ENCODE results near the gene CCHCR1.
"Not testable (repeated sequence)": the region's sequence is repeated elsewhere in the genome, so short reads cannot be mapped to it uniquely, and the experiment has no call there.

The CCHCR1 gene, protein sequence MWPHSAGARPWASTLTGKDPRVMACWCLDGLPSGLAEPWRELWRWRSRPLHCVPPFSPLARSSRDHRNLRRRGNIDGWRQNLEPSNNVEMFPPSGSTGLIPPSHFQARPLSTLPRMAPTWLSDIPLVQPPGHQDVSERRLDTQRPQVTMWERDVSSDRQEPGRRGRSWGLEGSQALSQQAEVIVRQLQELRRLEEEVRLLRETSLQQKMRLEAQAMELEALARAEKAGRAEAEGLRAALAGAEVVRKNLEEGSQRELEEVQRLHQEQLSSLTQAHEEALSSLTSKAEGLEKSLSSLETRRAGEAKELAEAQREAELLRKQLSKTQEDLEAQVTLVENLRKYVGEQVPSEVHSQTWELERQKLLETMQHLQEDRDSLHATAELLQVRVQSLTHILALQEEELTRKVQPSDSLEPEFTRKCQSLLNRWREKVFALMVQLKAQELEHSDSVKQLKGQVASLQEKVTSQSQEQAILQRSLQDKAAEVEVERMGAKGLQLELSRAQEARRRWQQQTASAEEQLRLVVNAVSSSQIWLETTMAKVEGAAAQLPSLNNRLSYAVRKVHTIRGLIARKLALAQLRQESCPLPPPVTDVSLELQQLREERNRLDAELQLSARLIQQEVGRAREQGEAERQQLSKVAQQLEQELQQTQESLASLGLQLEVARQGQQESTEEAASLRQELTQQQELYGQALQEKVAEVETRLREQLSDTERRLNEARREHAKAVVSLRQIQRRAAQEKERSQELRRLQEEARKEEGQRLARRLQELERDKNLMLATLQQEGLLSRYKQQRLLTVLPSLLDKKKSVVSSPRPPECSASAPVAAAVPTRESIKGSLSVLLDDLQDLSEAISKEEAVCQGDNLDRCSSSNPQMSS

DNA sequence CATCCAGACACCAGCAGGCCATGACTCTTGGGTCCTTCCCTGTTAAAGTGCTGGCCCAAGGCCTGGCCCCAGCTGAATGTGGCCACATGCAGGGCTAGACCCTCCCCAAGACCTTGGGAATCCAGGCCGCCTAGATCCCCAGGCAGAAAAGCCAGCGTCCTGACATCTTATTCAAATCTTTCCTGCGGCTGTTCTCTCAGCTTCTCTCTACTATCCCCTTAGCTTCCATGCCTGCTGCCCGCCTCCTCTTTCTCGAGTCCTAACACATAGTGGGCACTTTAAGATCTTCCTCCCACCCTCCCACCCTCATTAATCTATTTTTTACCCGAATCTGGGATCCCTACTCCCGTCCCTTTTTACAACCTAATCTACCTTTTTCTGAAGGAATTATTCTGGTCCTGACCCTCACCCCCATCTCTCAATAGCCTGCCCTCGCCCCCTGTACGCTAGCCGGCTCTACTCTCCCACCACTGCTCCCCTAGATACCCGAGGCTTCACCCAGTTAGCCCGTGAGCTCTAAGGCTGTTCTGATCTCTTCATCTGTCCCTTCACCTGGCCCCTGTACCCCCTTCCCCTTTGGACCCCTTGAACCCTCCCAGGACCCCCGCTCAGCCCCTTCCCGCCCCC is at the start of gene CCHCR1:
Gene CCHCR1, minus strand, starts transcription at position 290 of the 627 bp plus-strand sequence. Its CDS starts 202 bp downstream, at position 88.
- no peak for DNase-seq (ENCODE audit: low read depth, low spot score)

DNA sequence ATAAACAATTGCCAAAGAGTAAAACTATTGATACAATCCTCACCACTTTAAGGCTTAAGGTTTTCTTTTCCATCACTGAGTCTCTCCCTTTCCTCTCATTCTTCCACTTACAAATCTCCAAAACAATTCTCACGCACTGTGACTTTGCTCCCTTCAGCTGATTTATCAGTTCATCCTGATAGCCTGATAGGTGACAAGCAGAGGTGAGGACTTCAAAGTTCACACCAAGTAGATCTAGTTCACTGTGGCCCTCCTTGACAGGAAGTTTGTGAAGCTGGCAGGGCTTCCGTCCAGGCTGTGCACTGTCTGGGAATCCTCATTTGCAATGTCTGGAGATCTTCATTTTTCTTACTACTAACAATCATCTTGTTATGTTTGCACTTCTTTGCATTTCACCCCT is 48.0 kb upstream of the CCHCR1 start:
- DNase-seq (ENCODE audit: low read depth, low spot score) = no peak

DNA sequence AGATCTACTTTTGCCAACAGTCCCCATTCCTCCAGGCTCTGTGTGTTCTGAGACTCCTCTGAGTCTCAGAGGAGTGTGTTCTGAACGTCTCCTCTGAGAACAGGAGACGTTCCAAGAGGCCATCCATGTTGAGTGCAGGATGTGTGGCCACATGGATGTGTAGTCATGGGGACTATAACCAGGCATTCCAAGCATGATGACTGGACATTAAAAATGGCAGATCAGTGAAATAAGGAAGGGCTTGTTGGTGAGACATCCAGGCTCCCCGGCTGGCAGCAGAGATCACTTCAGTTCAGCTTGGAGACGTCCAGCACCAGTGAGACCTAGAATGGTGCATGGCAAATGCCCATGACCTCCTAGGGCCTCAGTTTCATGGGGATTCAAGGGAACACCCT is 47.1 kb upstream of the CCHCR1 start:
- DNase-seq (ENCODE audit: low read depth, low spot score) = no peak

DNA sequence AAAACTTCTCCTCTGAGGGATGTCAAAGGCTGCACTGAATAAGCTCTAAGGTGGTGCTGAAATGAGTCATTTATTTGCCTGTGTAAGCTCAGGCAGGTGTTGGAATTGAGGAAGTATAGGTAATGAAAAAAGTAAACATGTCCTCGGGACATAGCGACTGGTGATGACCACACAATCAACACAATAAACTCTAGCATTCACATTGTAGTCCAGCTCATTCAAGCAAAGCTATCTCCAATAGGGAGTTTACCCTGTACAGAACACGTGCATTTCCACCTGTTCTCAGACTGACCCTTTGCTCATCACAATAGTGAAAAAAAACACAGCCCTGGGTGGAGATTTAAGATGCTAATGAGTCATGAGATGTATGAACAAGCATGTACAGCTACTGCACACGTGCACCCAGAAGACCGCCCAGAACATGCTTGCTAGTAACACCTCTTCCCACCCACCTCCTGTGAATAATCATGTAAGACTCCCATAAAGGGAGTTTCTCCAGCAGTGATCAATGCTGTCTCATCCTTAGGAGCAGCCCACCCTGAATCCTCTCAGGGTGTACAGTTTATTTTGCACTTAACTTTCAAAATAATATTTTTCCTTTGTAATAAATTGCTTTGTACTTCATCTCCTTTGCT is 45.9 kb upstream of the CCHCR1 start:
- DNase-seq (ENCODE audit: low read depth, low spot score) = no peak

DNA sequence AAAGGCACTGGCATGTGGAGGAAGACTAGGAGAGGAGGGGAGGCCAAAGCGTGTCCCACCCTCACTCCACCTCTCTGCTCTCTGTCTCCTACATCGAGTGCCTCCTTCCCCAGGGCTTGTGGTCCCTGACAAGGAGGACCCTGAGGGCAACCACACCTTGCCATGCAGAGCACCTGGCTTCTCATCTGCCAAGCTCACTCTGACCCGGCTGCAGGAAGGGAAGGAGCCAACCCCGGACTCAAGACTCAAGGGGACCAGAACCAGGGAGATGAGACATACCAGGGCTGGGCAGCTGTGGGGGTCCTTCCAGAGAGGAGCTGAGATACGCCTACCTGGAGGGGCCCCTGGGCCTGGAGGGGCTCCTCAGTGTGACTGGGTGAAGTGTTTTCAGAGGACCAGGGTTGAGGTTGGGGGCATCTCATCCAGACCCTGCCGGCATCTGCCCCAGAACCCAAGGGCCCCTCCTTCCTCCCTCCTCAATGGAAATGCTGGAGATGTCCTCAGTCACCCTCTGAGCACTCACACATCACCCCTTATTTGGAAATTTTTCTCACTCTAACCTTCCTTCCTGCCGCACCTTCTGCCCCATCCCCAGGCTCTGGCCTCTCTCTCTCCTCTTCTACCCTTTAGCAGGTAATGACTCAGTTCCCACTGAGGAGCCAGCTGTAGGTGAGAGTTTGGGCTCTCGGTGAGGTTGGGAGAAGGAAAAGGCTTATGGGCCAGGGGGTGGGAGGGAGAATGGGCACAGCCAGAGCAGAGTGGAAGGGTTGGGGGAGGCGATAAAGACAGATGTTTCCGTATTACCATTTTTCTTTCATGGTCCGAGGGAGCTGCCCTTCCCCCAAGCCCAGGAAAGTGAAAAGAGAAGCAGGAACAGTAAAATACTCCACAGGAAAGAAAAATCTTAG is 44.9 kb upstream of the CCHCR1 start:
- no peak for DNase-seq (ENCODE audit: low read depth, low spot score)

DNA sequence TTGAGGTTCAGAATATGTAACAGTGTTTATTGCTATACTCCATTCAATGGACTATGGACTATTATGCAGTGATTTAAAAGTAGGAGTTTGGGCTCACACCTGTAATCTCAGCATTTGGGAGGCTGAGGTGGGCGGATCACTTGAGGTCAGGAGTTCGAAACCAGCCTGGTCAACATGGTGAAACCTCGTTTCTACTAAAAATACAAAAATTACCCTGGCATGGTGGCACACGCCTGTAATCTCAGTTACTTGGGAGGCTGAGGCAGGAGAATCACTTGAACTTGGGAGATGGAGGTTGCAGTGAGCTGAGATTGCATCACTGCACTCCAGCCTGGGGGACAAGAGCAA is 41.5 kb upstream of the CCHCR1 start:
- DNase-seq (ENCODE audit: low read depth, low spot score) = not testable (repeated sequence)

DNA sequence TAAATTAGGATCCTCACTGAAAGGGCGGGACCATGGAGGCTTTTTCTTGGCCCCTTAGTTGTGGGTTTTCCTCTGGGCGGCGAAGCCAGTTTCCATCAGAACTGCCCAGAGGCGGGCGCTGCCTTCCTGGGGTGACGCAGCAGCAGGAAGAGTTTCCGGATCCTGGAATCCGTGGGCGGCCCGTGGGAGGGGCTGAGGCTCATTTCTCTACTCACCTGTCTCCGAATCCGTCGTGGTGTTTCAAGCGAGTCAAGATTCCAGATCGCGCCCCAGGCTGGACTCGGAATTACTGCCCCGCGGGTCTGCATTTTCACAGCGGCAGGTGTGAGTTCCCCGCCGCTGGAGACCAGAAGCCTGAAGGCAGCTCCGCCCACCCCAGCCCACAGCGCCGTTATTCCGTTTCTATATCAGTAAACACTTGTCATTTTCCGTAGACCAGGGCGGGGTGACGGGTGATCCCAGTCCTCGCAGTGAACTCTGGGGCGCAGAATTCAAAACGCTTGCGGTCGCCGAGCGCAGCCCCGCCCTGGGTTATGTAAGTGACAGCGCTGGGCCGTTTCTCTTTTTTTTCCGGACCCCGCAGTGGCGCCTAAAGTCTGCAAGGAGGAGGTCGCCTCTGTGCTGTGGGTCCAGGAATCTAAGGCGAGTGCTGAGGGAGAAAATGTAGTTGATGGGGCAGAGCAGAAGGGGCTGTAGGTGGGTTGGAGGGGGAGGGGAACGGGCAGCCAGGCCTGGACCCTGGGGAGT is 40.1 kb upstream of the CCHCR1 start:
- peak; percentile 88 for DNase-seq (ENCODE audit: low read depth, low spot score)

DNA sequence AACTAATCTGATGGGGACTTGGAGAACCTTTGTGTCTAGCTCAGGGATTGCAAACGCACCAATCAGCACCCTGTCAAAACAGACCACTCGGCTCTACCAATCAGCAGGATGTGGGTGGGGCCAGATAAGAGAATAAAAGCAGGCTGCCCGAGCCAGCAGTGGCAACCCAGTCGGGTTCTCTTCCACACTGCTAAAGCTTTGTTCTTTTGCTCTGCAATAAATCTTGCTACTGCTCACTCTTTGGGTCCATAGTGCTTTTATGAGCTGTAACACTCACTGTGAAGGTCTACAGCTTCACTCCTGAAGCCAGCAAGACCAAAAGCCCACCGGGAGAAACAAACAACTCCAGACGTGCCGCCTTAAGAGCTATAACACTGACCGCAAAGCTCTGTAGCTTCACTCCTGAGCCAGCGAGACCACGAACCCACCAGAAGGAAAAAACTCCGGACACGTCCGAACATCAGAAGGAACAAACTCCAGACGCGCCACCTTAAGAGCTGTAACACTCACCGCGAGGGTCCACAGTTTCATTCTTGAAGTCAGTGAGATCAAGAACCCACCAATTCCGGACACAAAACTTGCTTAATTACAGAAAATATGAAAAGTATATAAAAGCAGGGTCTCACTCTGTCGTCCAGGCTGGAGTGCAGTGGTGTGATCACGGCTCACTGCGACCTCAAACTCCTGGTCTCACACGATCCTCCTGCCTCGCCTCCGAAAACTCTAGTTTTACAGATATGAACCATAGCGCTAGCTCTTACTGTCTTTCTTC is 38.8 kb upstream of the CCHCR1 start:
- not testable (repeated sequence) for DNase-seq (ENCODE audit: low read depth, low spot score)

DNA sequence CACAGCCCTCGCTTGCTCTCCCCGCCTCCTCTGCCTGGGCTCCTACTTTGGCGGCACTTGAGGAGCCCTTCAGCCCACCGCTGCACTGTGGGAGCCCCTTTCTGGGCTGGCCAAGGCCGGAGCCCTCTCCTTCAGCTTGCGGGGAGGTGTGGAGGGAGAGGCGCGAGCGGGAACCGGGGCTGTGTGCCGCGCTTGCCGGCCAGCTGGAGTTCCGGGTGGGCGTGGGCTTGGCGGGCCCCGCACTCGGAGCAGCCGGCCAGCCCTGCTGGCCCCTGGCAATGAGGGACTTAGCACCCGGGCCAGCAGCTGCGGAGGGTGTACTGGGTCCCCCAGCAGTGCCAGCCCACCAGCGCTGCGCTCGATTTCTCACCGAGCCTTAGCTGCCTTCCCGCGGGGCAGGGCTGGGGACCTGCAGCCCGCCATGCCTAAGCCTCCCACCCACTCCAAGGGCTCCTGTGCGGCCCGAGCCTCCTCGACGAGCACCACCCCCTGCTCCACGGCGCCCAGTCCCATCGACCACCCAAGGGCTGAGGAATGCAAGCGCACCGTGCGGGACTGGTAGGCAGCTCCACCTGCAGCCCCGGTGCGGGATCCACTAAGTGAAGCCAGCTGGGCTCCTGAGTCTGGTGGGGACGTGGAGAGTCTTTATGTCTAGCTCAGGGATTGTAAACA is 37.8 kb upstream of the CCHCR1 start:
- DNase-seq (ENCODE audit: low read depth, low spot score) = not testable (repeated sequence)

DNA sequence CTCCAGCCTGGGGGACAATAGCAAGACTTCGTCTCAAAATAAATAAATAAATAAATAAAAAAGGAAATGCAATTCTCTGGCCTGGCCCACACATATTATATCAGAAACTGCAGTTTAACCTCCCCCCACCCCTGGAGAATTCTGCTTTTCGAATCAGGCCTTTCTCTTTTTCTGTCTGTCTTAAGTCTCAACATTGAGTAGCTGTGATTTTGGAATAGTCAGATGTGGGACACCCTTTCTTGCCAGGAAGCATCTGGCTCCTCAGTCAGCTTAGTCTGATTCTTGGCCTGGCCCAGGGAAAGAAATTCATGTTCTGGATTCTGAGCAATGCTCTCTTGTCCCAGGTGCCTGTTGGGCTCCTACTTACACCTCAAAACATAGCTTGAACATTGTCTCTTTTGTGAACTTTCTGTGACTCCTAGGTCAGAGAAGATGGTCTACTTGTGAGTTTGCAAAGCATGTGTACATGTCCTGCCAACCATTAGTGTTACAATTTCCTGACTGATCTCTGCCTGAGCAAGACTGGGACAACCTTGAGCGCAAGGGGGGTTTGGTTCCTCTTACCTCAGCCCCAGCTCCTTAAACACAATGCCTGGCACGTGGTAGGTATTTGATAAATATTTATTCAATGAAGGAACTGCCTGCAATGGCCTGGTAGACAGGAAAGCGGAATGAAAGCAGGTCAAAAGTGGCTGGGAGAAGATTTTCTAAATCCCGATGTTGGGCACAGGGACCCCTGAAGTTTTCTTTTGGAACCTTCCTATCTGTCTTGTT is 36.6 kb upstream of the CCHCR1 start:
- no peak for DNase-seq (ENCODE audit: low read depth, low spot score)

DNA sequence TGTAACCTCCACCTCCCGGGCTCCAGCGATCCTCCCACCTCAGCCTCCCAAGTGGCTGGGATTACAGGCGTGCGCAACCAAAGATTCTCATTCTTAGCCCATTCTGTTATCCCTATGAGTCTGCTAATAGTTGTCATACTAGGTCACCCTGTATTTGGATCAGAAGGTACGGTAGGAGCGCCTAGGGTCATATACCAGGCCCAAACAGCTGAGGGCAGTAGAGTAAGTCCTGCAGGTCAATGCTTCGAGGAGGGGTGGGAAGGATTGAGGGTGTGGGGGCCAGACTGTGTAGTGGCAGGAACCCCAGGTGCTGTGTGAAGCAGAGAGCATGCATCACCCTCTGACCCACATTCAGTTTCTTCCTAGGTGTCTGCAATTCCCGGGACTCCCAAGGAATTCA is 35.6 kb upstream of the CCHCR1 start:
- DNase-seq (ENCODE audit: low read depth, low spot score) = no peak

DNA sequence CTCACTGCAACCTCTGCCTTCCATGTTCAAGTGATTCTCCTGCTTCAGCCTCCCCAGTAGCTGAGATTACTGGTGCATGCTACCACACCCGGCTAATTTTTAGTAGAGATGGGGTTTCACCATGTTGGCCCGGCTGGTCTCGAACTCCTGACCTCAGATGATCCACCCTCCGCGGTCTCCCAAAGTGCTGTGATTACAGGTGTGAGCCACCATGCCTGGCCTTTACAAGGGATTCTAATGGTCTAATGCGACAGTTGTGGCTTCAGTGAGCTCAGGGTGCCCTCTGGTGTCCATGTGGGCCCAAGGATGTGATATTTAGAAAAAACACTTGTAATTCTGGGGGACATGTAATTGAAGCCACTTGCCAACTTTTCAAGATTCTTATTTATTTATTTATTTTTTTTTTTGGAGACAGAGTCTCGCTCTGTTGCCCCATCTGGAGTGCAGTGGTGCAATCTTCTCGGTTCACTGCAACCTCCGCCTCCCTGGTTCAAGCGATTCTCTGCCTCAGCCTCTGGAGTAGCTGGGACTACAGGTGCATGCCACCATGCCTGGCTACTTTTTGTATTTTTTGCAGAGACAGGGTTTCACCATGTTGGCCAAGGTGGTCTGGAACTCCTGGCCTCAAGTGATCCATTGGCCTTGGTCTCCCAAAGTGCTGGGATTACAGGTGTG is 35.0 kb upstream of the CCHCR1 start:
- DNase-seq (ENCODE audit: low read depth, low spot score) = peak; percentile 80

DNA sequence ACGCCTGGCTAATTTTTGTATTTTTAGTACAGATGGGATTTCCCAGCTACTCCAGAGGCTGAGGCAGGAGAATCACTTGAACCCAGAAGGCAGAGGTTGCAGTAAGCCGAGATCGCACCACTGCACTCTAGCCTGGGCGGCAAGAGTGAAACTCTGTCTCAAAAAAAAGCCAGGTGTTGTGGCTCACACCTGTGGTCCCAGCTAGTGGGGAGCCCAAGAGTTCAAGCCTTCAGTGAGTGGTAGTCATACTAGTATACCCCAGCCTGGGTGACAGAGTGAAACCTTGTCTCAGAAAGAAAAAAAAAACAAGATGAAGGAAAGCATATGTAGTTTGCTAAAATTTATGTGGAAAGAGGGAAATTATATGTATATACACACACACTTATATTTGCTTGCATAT is 32.9 kb upstream of the CCHCR1 start:
- no peak for DNase-seq (ENCODE audit: low read depth, low spot score)

DNA sequence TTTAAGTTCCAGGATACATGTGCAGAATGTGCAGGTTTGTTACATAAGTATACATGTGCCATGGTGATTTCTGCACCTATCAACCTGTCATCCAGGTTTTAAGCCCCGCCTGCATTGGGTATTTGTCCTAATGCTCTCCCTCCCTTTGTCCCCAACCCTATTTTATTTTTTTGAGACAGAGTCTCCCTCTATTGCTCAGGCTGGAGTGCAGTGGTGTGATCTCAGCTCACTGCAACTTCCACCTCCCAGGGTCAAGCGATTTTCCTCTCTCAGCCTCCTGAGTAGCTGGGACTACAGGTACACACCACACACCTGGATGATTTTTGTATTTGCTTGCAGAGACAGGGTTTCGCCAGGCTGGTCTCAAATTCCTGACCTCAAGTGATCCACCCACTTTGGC is 31.6 kb upstream of the CCHCR1 start:
- not testable (repeated sequence) for DNase-seq (ENCODE audit: low read depth, low spot score)

DNA sequence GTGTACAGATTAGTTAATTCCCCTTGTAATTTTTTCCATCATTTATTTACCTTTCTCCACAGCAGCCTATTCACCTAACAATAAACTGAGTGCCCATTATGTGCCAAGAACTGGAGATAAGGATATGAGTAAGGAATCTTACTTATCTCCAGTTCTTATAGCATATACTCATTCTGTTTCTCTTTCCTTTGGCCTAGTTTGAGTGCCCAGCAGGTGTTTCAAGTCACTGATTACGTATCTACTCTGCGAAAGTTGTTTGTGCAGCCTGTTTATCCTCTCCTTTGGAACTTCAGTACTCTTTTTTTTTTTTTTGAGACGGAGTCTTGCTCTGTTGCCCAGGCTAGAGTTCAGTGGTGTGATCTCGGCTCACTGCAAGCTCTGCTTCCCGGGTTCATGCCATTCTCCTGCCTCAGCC is 30.2 kb upstream of the CCHCR1 start:
- DNase-seq (ENCODE audit: low read depth, low spot score) = no peak

DNA sequence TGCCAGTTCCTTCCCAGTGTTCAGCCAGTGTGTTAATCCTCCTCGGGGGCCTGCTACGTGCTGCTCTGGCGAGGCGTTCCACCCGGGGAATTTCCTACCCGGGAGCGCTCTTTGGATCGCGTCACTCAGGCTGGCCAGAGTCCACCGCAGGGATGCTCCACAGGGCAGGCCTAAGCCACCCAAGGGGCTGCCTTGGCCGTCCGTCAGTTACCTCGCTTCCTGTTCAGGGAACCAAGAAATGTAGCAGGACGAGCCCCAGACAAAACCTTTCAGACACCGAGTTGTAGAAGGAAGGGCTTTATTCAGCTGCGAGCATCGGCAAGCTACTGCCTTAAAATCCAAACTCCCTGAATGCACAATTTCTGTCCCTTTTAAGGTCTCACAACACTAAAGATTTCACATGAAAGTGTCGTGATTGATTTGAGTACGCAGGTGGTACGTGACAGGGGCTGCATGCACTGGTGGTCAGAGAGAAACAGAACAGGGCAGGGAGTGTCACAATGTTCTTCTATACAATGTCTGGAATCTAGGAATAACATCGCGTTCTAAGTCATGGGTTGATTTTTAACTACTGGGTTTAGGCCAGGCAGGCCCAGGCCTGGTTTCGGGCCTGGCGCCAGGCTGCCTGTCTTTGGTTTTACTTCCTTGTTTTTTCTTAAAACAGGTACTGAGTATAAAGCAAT is 28.6 kb upstream of the CCHCR1 start:
- no peak for DNase-seq (ENCODE audit: low read depth, low spot score)

DNA sequence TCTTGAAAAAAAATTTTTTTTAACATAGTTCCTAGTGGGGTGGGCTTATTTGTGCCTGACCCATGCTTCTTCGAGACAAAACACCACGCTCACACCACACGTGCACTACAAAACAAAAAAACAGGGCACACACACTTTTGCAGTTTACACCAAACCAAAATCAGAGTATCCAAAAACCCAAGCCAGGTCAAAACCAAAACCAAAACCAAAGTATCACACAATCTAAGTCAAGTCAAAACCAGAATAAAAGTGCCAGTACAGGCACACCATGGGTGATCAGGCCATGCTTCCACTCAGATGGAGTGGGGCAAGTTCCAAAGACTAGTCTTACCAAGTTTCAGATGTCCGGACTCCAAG is 28.1 kb upstream of the CCHCR1 start:
- not testable (repeated sequence) for DNase-seq (ENCODE audit: low read depth, low spot score)

All from astrocyte of the hippocampus (primary cell).